Myometrial cell (primary cell): ENCODE data around the gene GZF1. TPM values are rescaled to one million over a fixed set of nuclear protein-coding genes. Genes with fewer than 3 reads are reported as not detected.

ENCODE experiments used
- total RNA-seq: library from RNA; depleted of rRNA; stranded (reverse); fragments of >200 nt; gene quantifications from 2 replicates; pipeline ENCODE4 v1.2.3, GENCODE V29; 2015

The GZF1 gene
- total RNA-seq, result 7.8 and 10.5 TPM in 2 replicates

GRCh38 chr20:23361476-23362391 lies at the start of gene GZF1:
Gene GZF1 (plus strand): TSS chr20:23362182. CDS start chr20:23364384, 2,202 bp downstream.

GRCh38 chr20:23350196-23350903 lies 11.6 kb upstream of the GZF1 start, which contains the start of gene NXT1:
Gene NXT1 (plus strand): TSS chr20:23350791. CDS start chr20:23354042, 3,251 bp downstream.

GRCh38 chr20:23420943-23421931 lies 59.3 kb downstream of the GZF1 start, which contains the start of gene NAPB:
Gene NAPB (minus strand): TSS chr20:23421488. CDS start chr20:23421402, 86 bp downstream.

Other genes starting within 250 kb of the GZF1 start
- 31.4 and 36.9 TPM in 2 replicates for gene NXT1, start 11.4 kb upstream of the GZF1 start, total RNA-seq
- gene NAPB, start 59.3 kb downstream of the GZF1 start, total RNA-seq, result 1.7 and 9.0 TPM in 2 replicates
- not detected in 2 replicates for gene CSTL1, start 77.5 kb downstream of the GZF1 start, total RNA-seq
- gene CST11, start 90.7 kb downstream of the GZF1 start, total RNA-seq, result not detected in 2 replicates
- not detected in 2 replicates for gene CST8, start 128.9 kb downstream of the GZF1 start, total RNA-seq
- gene CST9L, start 206.3 kb downstream of the GZF1 start, total RNA-seq, result not detected in 2 replicates
- not detected in 2 replicates for gene CST9, start 243.7 kb downstream of the GZF1 start, total RNA-seq